PC-3 (cell line): Measurements from ENCODE around the gene MKI67. TPM values are rescaled to one million over a fixed set of nuclear protein-coding genes. Genes with fewer than 3 reads are reported as not detected.

Experiments
- ATAC-seq: fragments of 200-7000 bp; cut with Tn5 transposase; 2 replicates; pipeline ENCODE4 v1.9.1; 2020; ENCODE audit warnings: mild to moderate bottlenecking, moderate library complexity
- BruUV-seq: library from RNA; stranded (reverse); fragments of 400-500 nt; replicated peaks from 2 replicates; lab custom pipeline; 2021; lab: Mats Ljungman, UMichigan
- CTCF ChIA-PET: fragments of 300-600 bp; sonication (Branson Sonifier 250); formaldehyde crosslinking; loops from one replicate; lab custom pipeline; 2022; ENCODE audit warnings: antibody characterized with exemption; lab: Charles Lee
- POLR2A ChIA-PET: fragments of 300-600 bp; sonication (Branson Sonifier 250); formaldehyde crosslinking; loops from one replicate; lab custom pipeline; 2022; ENCODE audit warnings: antibody characterized with exemption; ENCODE audit not compliant: unreplicated experiment; lab: Charles Lee
- DNase-seq: peaks from one replicate; pipeline ENCODE4 v3.0.0-alpha.2; 2015
- H2AFZ ChIP-seq: fragments of 300-600 bp; sonication (generic); 2 replicates; pipeline ENCODE4 v1.6.0; 2016; ENCODE audit warnings: antibody characterized with exemption, low read length
- H3F3A ChIP-seq: fragments of 300-600 bp; sonication (generic); one replicate; pipeline ENCODE4 v1.6.0; 2017; ENCODE audit warnings: antibody characterized with exemption, low read length, control low read depth, mild to moderate bottlenecking; ENCODE audit not compliant: unreplicated experiment
- H3K27ac ChIP-seq: fragments of 300-600 bp; sonication (generic); 2 replicates; pipeline ENCODE4 v1.5.1; 2016; ENCODE audit warnings: mild to moderate bottlenecking, low read length
- H3K27me3 ChIP-seq: fragments of 300-600 bp; sonication (generic); 2 replicates; pipeline ENCODE4 v1.6.1; 2016; ENCODE audit warnings: low read length, mixed read lengths
- H3K36me3 ChIP-seq: fragments of 300-600 bp; sonication (generic); 2 replicates; pipeline ENCODE4 v1.6.1; 2016; ENCODE audit warnings: low read depth, mixed run types, low read length, mixed read lengths
- H3K4me1 ChIP-seq: fragments of 300-600 bp; sonication (generic); 2 replicates; pipeline ENCODE4 v1.5.1; 2016; ENCODE audit warnings: low read length; ENCODE audit not compliant: insufficient read depth
- H3K4me2 ChIP-seq: fragments of 300-600 bp; sonication (generic); 2 replicates; pipeline ENCODE4 v1.6.0; 2016; ENCODE audit warnings: low read length
- H3K4me3 ChIP-seq: fragments of 300-600 bp; sonication (generic); 2 replicates; pipeline ENCODE4 v1.5.1; 2016; ENCODE audit warnings: mild to moderate bottlenecking, low read length, mixed read lengths
- H3K79me2 ChIP-seq: fragments of 300-600 bp; sonication (generic); 2 replicates; pipeline ENCODE4 v1.6.1; 2017; ENCODE audit warnings: low read length, mixed read lengths
- H3K9ac ChIP-seq: fragments of 300-600 bp; sonication (generic); 2 replicates; pipeline ENCODE4 v1.6.0; 2016; ENCODE audit warnings: mild to moderate bottlenecking, low read length
- H3K9me2 ChIP-seq: fragments of 300-600 bp; sonication (generic); replicated peaks from 2 replicates; pipeline ENCODE4 v1.6.1; 2016; ENCODE audit warnings: mixed run types, low read length, mixed read lengths
- H3K9me3 ChIP-seq: fragments of 300-600 bp; sonication (generic); 2 replicates; pipeline ENCODE4 v1.6.1; 2016; ENCODE audit warnings: low read length, mixed read lengths
- H4K20me1 ChIP-seq: fragments of 300-600 bp; sonication (generic); 2 replicates; pipeline ENCODE4 v1.6.1; 2016; ENCODE audit warnings: low read length, mixed read lengths
- CTCF ChIP-seq: fragments of 300-600 bp; sonication (generic); conservative IDR thresholded peaks from 2 replicates; pipeline ENCODE4 v1.5.1; 2017; ENCODE audit warnings: antibody characterized with exemption, low read depth, mild to moderate bottlenecking, low read length
- EZH2 ChIP-seq: fragments of 300-600 bp; sonication (generic); IDR thresholded peaks from one replicate; pipeline ENCODE4 v1.6.1; 2017; ENCODE audit warnings: antibody characterized with exemption, mild to moderate bottlenecking, low read length; ENCODE audit not compliant: unreplicated experiment
- EZH2phosphoT487 ChIP-seq: fragments of 300-600 bp; sonication (generic); IDR thresholded peaks from 2 replicates; pipeline ENCODE4 v1.6.1; 2018; ENCODE audit warnings: mild to moderate bottlenecking, antibody characterized with exemption, low read length, borderline replicate concordance
- intact Hi-C: fragments of 100-400 bp; cut with micrococcal nuclease; formaldehyde crosslinking; loops from 2 replicates; pipeline ENCODE4 v1.9.0; 2023
- total RNA-seq: library from RNA; depleted of rRNA; stranded (reverse); fragments of >200 nt; gene quantifications from 2 replicates; pipeline ENCODE4 v1.2.3, GENCODE V29; 2014

MKI67 gene
- total RNA-seq, 1 experiment from 2014 or later = 66.0 TPM

- Histone ChIP-seq H3K79me2 (no peaks in the 10 kb centered on the region), H3K4me3 (no peak overlapping the region), H3K4me2 (no peak overlapping the region), H3K9me3 (no peaks in the 10 kb centered on the region), H3K36me3 (no peaks in the 10 kb centered on the region), H3K9me2 (no peaks in the 10 kb centered on the region), H2AFZ (no peak overlapping the region), H3K27me3 (no peaks in the 10 kb centered on the region), H3K4me1 (no peaks in the 10 kb centered on the region), H3K27ac (no peak overlapping the region), H3K9ac (no peak overlapping the region), H4K20me1 (no peaks in the 10 kb centered on the region), H3F3A (no peaks in the 10 kb centered on the region)
- POLR2A ChIA-PET = no interaction called here
- DNase-seq (no peak), ATAC-seq (no peak)
- no TSS peak for BruUV-seq
- TF ChIP-seq EZH2phosphoT487 (no peak), CTCF (no peak), EZH2 (no peak)
- intact Hi-C loops = no loop called here
- CTCF ChIA-PET = no interaction called here
Measured at GRCh38 chr10:128072941-128073645, 53.1 kb downstream of the MKI67 start.

- H3K27me3 ChIP-seq = no peaks in the 10 kb centered on the region
- ATAC-seq (no peak), DNase-seq (no peak)
- no peak overlapping the region for H3K4me3 ChIP-seq
- no peaks in the 10 kb centered on the region for H3K9me2 ChIP-seq
- CTCF ChIA-PET = no interaction called here
- BruUV-seq = no TSS peak
- POLR2A ChIA-PET = no interaction called here
- H3F3A ChIP-seq = no peaks in the 10 kb centered on the region
- no peaks in the 10 kb centered on the region for H3K36me3 ChIP-seq
- no peak overlapping the region for H3K4me2 ChIP-seq
- H3K9me3 ChIP-seq = no peaks in the 10 kb centered on the region
- H3K79me2 ChIP-seq = no peaks in the 10 kb centered on the region
- no peaks in the 10 kb centered on the region for H4K20me1 ChIP-seq
- no peak overlapping the region for H2AFZ ChIP-seq
- no peaks in the 10 kb centered on the region for H3K4me1 ChIP-seq
- H3K9ac ChIP-seq = no peak overlapping the region
- TF ChIP-seq CTCF (no peak), EZH2phosphoT487 (no peak), EZH2 (no peak)
- no peak overlapping the region for H3K27ac ChIP-seq
- intact Hi-C loops = no loop called here
Measured at GRCh38 chr10:128072046-128072445, 54.2 kb downstream of the MKI67 start.

GRCh38 chr10:128071417-128071782 is 54.8 kb downstream of the MKI67 start:
- no peak for DNase-seq
- H4K20me1 ChIP-seq = no peaks in the 10 kb centered on the region
- ChIA-PET POLR2A (no interaction called here), CTCF (no interaction called here)
- H3K27ac ChIP-seq = no peak overlapping the region
- no peaks in the 10 kb centered on the region for H3K79me2 ChIP-seq
- intact Hi-C loops = no loop called here
- H3K36me3 ChIP-seq = no peaks in the 10 kb centered on the region
- BruUV-seq = no TSS peak
- no peaks in the 10 kb centered on the region for H3F3A ChIP-seq
- H3K9ac ChIP-seq = no peak overlapping the region
- no peaks in the 10 kb centered on the region for H3K9me2 ChIP-seq
- no peaks in the 10 kb centered on the region for H3K4me1 ChIP-seq
- H3K27me3 ChIP-seq = no peaks in the 10 kb centered on the region
- no peak overlapping the region for H2AFZ ChIP-seq
- ATAC-seq = no peak
- no peak overlapping the region for H3K4me2 ChIP-seq
- no peaks in the 10 kb centered on the region for H3K9me3 ChIP-seq
- TF ChIP-seq CTCF = no peak
- no peak for TF ChIP-seq EZH2
- no peak for TF ChIP-seq EZH2phosphoT487
- H3K4me3 ChIP-seq = no peak overlapping the region
